Ovary (tissue), 9 donors: ENCODE results near the gene CPNE4. TPM values are rescaled to one million over a fixed set of nuclear protein-coding genes. Genes with fewer than 3 reads are reported as not detected.

Experiments
- DNase-seq, 5 donors: peaks; one replicate each; pipeline ENCODE4 v3.0.0-alpha.2; 2019 to 2020
- H3K27ac ChIP-seq, 2 donors: fragments of 200-600 bp; one replicate each; pipeline versions ENCODE4 v1.5.1 to v1.8.0; 2019 to 2022
- H3K27me3 ChIP-seq: fragments of 200-600 bp; one replicate; pipeline ENCODE4 v1.8.0; 2022
- H3K36me3 ChIP-seq: fragments of 200-600 bp; sonication (generic); one replicate; pipeline ENCODE4 v1.5.1; 2019
- H3K4me1 ChIP-seq: one replicate; pipeline ENCODE4 v1.8.1; 2013; ENCODE audit warnings: mild to moderate bottlenecking, moderate library complexity; ENCODE audit not compliant: insufficient read depth
- H3K4me3 ChIP-seq: fragments of 200-600 bp; sonication (generic); one replicate; pipeline ENCODE4 v1.5.1; 2017
- H3K9me3 ChIP-seq, 2 donors: fragments of 200-600 bp in 1 of 2; sonication (generic) in 1 of 2; one replicate each; pipeline versions ENCODE4 v1.5.1 to v1.8.1; 2013 to 2019; ENCODE audit warnings: mild to moderate bottlenecking in 1 of 2, moderate library complexity in 1 of 2
- EP300 ChIP-seq: sonication (generic); formaldehyde crosslinking; IDR thresholded peaks from one replicate; pipeline ENCODE4 v1.6.1; 2017; ENCODE audit warnings: antibody characterized with exemption
- POLR2A ChIP-seq: fragments of 450-650 bp; IDR thresholded peaks from one replicate; pipeline ENCODE4 v1.6.1; 2017; ENCODE audit warnings: antibody characterized with exemption, mild to moderate bottlenecking, moderate library complexity
- WGBS, 3 donors: extraction: QIAGEN DNeasy Blood & Tissue Kit in 1 of 3; methylation state at CpG; one replicate each; pipeline versions ENCODE4 v1.1.5 to v1.1.7; 2013 to 2017; 5-methylcytosine and 5-hydroxymethylcytosine counted together
- intact Hi-C, 4 donors: fragments of 100-400 bp; cut with DNase I; formaldehyde crosslinking; loops; one replicate each; pipeline versions ENCODE4 v1.11.0 to v1.15.1; 2022 to 2023
- polyA plus RNA-seq, 2 donors: library from polyadenylated mRNA; stranded (reverse); fragments of 200-250 nt in 1 of 2; fragments of 350-450 nt in 1 of 2; fragmentation: Illumina TruSeq in 1 of 2; extraction: RNeasy Lipid Tissue Mini Kit (QIAGEN cat#74804) in 1 of 2; gene quantifications; one replicate each; pipeline ENCODE4 v1.2.3, GENCODE V29; 2013 to 2014
- total RNA-seq, 7 donors: library from RNA; depleted of rRNA in 2 of 7; stranded (reverse); fragments of >200 nt in 2 of 7; fragmentation: NEBNext Ultra II Directional in 3 of 7; extraction: Animal tissue kit (Norgen Biotek cat#: 25700) in 3 of 7; gene quantifications; one replicate each; pipeline versions ENCODE4 v1.1.0 to v1.2.4, GENCODE V29; 2016 to 2023
- TF ChIP-seq, protein P1 (sequence below), 3 donors: fragments of 450-650 bp in 2 of 3; fragments of 200-600 bp in 1 of 3; IDR thresholded peaks; one replicate each; pipeline versions ENCODE4 v1.5.1 to v1.8.0; 2016 to 2022; ENCODE audit warnings: antibody characterized with exemption in 3 of 3, mild to moderate bottlenecking in 1 of 3
- donor health status: DM: no; HTN: no; CAD: no; lungs with moderate emphysema.
- donor health status: DM: no; HTN: no; CAD: no.
- donor health status: Bipolar disorder and iron deficiency.
- donor health status: DM: yes; HTN: yes; CAD: no.
- donor health status: DM: no; HTN: no; CAD: no.
- donor health status: DM: yes; HTN: yes; CAD: no.

Gene CPNE4
- total and polyA plus RNA-seq, 9 donors: 0.11 to 0.27 (median 0.13) TPM; not detected in 6

DNA sequence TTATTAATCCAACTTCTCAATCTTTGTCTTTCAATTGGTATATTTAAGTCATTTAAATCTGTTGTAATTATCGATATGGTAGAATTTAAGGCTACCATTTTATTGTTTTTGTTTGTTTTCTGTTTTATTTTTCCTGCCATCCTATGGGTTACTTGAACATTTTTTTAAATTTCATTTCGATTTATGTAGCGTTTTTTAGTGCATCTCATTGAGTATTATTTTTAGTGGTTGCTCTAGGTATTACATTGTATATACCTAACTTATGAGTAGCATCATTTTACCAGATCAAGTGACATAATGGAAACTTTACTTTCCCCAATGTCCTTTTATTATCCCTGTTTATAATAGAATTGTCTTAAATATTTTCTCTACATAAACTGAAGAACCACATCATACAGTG lies 284.6 kb downstream of the CPNE4 start:
- TF ChIP-seq, protein P1, sequence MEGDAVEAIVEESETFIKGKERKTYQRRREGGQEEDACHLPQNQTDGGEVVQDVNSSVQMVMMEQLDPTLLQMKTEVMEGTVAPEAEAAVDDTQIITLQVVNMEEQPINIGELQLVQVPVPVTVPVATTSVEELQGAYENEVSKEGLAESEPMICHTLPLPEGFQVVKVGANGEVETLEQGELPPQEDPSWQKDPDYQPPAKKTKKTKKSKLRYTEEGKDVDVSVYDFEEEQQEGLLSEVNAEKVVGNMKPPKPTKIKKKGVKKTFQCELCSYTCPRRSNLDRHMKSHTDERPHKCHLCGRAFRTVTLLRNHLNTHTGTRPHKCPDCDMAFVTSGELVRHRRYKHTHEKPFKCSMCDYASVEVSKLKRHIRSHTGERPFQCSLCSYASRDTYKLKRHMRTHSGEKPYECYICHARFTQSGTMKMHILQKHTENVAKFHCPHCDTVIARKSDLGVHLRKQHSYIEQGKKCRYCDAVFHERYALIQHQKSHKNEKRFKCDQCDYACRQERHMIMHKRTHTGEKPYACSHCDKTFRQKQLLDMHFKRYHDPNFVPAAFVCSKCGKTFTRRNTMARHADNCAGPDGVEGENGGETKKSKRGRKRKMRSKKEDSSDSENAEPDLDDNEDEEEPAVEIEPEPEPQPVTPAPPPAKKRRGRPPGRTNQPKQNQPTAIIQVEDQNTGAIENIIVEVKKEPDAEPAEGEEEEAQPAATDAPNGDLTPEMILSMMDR (IDR thresholded peaks at IDR 0.05): no peak
- TF ChIP-seq POLR2A (no peak), EP300 (no peak)
- 86 to 92% (median 86%) methylated on average over 3 of the region's 3 CpGs for WGBS, 3 donors
- Histone ChIP-seq H3K27me3 (no peaks in the 10 kb centered on the region), H3K27ac (no peak overlapping the region), H3K4me3 (no peak overlapping the region), H3K36me3 (no peaks in the 10 kb centered on the region), H3K9me3 (no peaks in the 10 kb centered on the region), H3K4me1 (no peaks in the 10 kb centered on the region)
- DNase-seq: no peak
- intact Hi-C loops: no loop called here

DNA sequence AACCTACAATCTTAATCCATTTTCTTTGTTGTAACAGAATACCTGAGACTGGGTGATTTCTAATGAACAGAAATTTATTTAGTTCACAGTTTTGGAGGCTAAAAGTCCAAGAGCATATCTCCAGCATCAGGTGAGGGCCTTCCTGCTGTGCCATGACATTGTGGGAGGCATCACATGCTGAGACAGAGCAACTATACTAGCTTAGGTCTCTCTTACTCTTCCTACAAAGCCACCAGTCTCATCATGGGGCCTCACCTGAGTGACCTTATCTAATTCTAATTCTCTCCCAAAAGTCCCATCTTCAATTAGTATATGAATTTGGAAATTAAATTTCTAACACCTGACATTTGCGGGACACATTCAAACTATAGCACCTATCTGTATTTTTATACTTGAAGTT lies 285.0 kb downstream of the CPNE4 start:
- Histone ChIP-seq H3K4me1 (no peaks in the 10 kb centered on the region), H3K9me3 (no peaks in the 10 kb centered on the region), H3K4me3 (no peak overlapping the region), H3K27ac (no peak overlapping the region), H3K36me3 (no peaks in the 10 kb centered on the region), H3K27me3 (no peaks in the 10 kb centered on the region)
- intact Hi-C loops: loop anchor here in 1 of 4 donors (10.0 kb wide), 1 partner anchor 225 kb away; no protein-coding TSS in a partner anchor
- TF ChIP-seq, protein P1 (IDR thresholded peaks at IDR 0.05): no peak
- 95 to 100% (median 95%) methylated on average over 1 of the region's 1 CpG for WGBS, 3 donors
- no peak for DNase-seq

GRCh38 chr3:131747466-131747865 lies 287.3 kb downstream of the CPNE4 start:
- no peak for TF ChIP-seq POLR2A
- no peak for TF ChIP-seq EP300
- TF ChIP-seq, protein P1 (IDR thresholded peaks at IDR 0.05): no peak
- no peak overlapping the region for H3K4me3 ChIP-seq
- no peak overlapping the region for H3K27ac ChIP-seq
- 56 to 63% (median 58%) methylated on average over 2 of the region's 2 CpGs for WGBS, 3 donors
- intact Hi-C loops: loop anchor here in 1 of 4 donors (10.0 kb wide), 1 partner anchor 227 kb away; no protein-coding TSS in a partner anchor
- no peaks in the 10 kb centered on the region for H3K36me3 ChIP-seq
- no peak for DNase-seq
- H3K9me3 ChIP-seq: no peaks in the 10 kb centered on the region
- no peaks in the 10 kb centered on the region for H3K4me1 ChIP-seq
- no peaks in the 10 kb centered on the region for H3K27me3 ChIP-seq

DNA sequence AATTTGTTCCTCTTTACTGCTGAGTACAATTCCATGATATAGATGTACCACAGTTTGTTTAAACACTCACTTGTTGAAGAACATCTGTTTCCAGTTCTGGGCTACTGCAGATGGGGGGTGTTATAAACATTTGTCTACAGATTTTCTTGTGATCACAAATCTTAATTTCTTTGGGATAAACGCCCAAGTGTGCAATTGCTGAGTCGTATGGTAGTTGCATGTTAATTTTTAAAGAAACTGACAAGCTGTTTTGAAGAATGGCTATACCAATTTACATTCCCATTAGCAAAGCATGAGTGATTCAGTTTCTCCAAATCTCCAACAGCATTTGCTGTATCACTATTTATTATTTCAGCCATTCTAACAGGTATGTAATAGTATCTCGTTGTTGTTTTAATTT lies 290.0 kb downstream of the CPNE4 start:
- TF ChIP-seq EP300 (no peak), POLR2A (no peak)
- TF ChIP-seq, protein P1 (IDR thresholded peaks at IDR 0.05): no peak

More for the DNA sequence above, 290.0 kb downstream of the CPNE4 start:
- Histone ChIP-seq H3K4me3 (no peak overlapping the region), H3K27ac (no peak overlapping the region), H3K9me3 (no peaks in the 10 kb centered on the region), H3K4me1 (no peaks in the 10 kb centered on the region), H3K36me3 (no peaks in the 10 kb centered on the region), H3K27me3 (no peaks in the 10 kb centered on the region)
- no peak for DNase-seq
- intact Hi-C loops: loop anchor here in 1 of 4 donors (10.0 kb wide), 1 partner anchor 230 kb away; no protein-coding TSS in a partner anchor
- WGBS, 3 donors: 46 to 59% (median 51%) methylated on average over 3 of the region's 3 CpGs
